GM23338 (cell line): Measurements from ENCODE around the gene WNT8B. TPM values are rescaled to one million over a fixed set of nuclear protein-coding genes. Genes with fewer than 3 reads are reported as not detected.

Source experiments
- ATAC-seq: fragments of 200-7000 bp; cut with Tn5 transposase; 3 replicates; pipeline ENCODE4 v1.9.1; 2020
- DNase-seq: peaks from one replicate; pipeline ENCODE4 v3.0.0-alpha.2; 2015; ENCODE audit warnings: low spot score
- H2AFZ ChIP-seq: fragments of 200-600 bp; sonication (generic); 2 replicates; pipeline ENCODE4 v1.8.0; 2016; ENCODE audit warnings: antibody characterized with exemption, mild to moderate bottlenecking, moderate library complexity
- H3F3A ChIP-seq: fragments of 200-600 bp; sonication (generic); replicated peaks from 2 replicates; pipeline ENCODE4 v1.8.0; 2017; ENCODE audit warnings: antibody characterized with exemption, mixed run types, low read depth
- H3K27ac ChIP-seq: fragments of 200-600 bp; sonication (generic); 2 replicates; pipeline ENCODE4 v1.6.1; 2016; ENCODE audit warnings: low read depth
- H3K27me3 ChIP-seq: fragments of 200-600 bp; sonication (generic); 2 replicates; pipeline ENCODE4 v1.8.0; 2016; ENCODE audit warnings: mild to moderate bottlenecking, mixed run types, moderate library complexity; ENCODE audit not compliant: insufficient read depth
- H3K36me3 ChIP-seq: fragments of 200-600 bp; sonication (generic); 2 replicates; pipeline ENCODE4 v1.8.0; 2016; ENCODE audit warnings: mild to moderate bottlenecking; ENCODE audit not compliant: insufficient read depth
- H3K4me1 ChIP-seq: fragments of 200-600 bp; sonication (generic); 2 replicates; pipeline ENCODE4 v1.8.0; 2016; ENCODE audit warnings: mild to moderate bottlenecking, moderate library complexity; ENCODE audit not compliant: insufficient read depth
- H3K4me2 ChIP-seq: fragments of 200-600 bp; sonication (generic); 2 replicates; pipeline ENCODE4 v1.7.1; 2017; ENCODE audit warnings: mixed run types
- H3K4me3 ChIP-seq: fragments of 200-600 bp; sonication (generic); 2 replicates; pipeline ENCODE4 v1.6.1; 2016; ENCODE audit warnings: mixed run types
- H3K79me2 ChIP-seq: fragments of 200-600 bp; sonication (generic); replicated peaks from 2 replicates; pipeline ENCODE4 v1.8.0; 2017; ENCODE audit warnings: mild to moderate bottlenecking; ENCODE audit not compliant: insufficient read depth
- H3K9me2 ChIP-seq: fragments of 200-600 bp; sonication (generic); 2 replicates; pipeline ENCODE4 v1.8.0; 2017; ENCODE audit not compliant: insufficient read depth
- H4K20me1 ChIP-seq: fragments of 200-600 bp; sonication (generic); replicated peaks from 2 replicates; pipeline ENCODE4 v1.8.0; 2017; ENCODE audit warnings: mild to moderate bottlenecking; ENCODE audit not compliant: insufficient read depth
- H3K27ac Mint-ChIP-seq: 2 replicates; pipeline ENCODE4 v1.8.0; 2020; ENCODE audit warnings: inconsistent platforms, mild to moderate bottlenecking, moderate library complexity, mixed read lengths
- H3K27me3 Mint-ChIP-seq: 3 replicates; pipeline ENCODE4 v1.8.0; 2022; ENCODE audit warnings: low read depth, mild to moderate bottlenecking, moderate library complexity, mixed read lengths, inconsistent platforms; ENCODE audit not compliant: insufficient read depth, poor library complexity
- H3K36me3 Mint-ChIP-seq: 3 replicates; pipeline ENCODE4 v1.8.0; 2021; ENCODE audit warnings: low read depth, mild to moderate bottlenecking, inconsistent platforms, moderate library complexity, mixed read lengths
- H3K4me1 Mint-ChIP-seq: 3 replicates; pipeline ENCODE4 v1.8.0; 2020; ENCODE audit warnings: mild to moderate bottlenecking, inconsistent platforms, mixed read lengths
- H3K4me3 Mint-ChIP-seq: 3 replicates; pipeline ENCODE4 v1.8.0; 2021; ENCODE audit warnings: moderate library complexity, mild to moderate bottlenecking, inconsistent platforms, mixed read lengths
- H3K9me3 Mint-ChIP-seq: 3 replicates; pipeline ENCODE4 v1.8.0; 2020; ENCODE audit warnings: moderate library complexity, mild to moderate bottlenecking, inconsistent platforms, mixed read lengths
- CREB1 ChIP-seq: fragments of 250-450 bp; sonication (Bioruptor Pico); IDR thresholded peaks from 2 replicates; pipeline ENCODE4 v1.5.0; 2020; ENCODE audit warnings: low read depth, mild to moderate bottlenecking, moderate library complexity
- JUNB ChIP-seq: IDR thresholded peaks from one replicate; pipeline ENCODE4 v1.6.1; 2016; ENCODE audit warnings: antibody characterized with exemption; ENCODE audit not compliant: unreplicated experiment
- NANOG ChIP-seq: IDR thresholded peaks from 2 replicates; pipeline ENCODE4 v1.6.1; 2016; ENCODE audit warnings: antibody characterized with exemption, borderline replicate concordance
- POLR2AphosphoS5 ChIP-seq: IDR thresholded peaks from 2 replicates; pipeline ENCODE4 v1.6.1; 2016; ENCODE audit warnings: antibody characterized with exemption, low read depth
- polyA plus RNA-seq: library from polyadenylated mRNA; unstranded; fragments of >200 nt; fragmentation: Nextera tagmentation; extraction: Ambion mirVana; gene quantifications from 2 replicates; pipeline ENCODE4 v1.2.1, GENCODE V29; 2016
- total RNA-seq: library from RNA; depleted of rRNA; stranded (reverse); fragments of >200 nt; shearing (Covaris generic); gene quantifications from 2 replicates; pipeline ENCODE4 v1.2.3, GENCODE V29; 2014
- TF ChIP-seq, protein P1 (sequence below), 2 experiments: fragments of 200-600 bp in 1 of 2; sonication (generic) in 1 of 2; conservative IDR thresholded peaks; 2 replicates each; pipeline versions ENCODE4 v1.5.1 to v1.6.1; 2016 to 2017; ENCODE audit warnings: antibody characterized with exemption in 2 of 2, low read depth in 2 of 2, mild to moderate bottlenecking in 2 of 2, moderate library complexity in 1 of 2

WNT8B gene
- total and polyA plus RNA-seq, 2 experiments from 2014 or later = 0.74 to 1.3 TPM

DNA sequence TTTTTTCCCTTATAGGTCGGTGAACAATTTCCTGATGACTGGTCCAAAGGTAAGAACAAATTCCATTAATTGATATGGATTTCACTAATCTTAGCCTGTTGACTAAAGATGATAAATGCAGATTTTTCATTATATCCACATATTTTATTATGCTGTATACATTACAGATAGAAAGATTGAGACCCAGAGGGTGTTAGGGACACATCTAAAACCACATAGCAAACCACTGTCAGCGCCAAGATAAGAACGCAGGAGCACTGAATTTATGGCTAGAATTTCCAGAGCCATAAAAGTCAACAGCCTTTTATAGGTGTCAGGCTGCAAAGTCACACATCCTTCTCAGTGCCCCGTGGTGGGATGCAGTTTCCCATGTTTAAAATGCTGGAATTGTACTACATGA, 16.2 kb downstream of the WNT8B start (continued):
- TF ChIP-seq, protein P1, sequence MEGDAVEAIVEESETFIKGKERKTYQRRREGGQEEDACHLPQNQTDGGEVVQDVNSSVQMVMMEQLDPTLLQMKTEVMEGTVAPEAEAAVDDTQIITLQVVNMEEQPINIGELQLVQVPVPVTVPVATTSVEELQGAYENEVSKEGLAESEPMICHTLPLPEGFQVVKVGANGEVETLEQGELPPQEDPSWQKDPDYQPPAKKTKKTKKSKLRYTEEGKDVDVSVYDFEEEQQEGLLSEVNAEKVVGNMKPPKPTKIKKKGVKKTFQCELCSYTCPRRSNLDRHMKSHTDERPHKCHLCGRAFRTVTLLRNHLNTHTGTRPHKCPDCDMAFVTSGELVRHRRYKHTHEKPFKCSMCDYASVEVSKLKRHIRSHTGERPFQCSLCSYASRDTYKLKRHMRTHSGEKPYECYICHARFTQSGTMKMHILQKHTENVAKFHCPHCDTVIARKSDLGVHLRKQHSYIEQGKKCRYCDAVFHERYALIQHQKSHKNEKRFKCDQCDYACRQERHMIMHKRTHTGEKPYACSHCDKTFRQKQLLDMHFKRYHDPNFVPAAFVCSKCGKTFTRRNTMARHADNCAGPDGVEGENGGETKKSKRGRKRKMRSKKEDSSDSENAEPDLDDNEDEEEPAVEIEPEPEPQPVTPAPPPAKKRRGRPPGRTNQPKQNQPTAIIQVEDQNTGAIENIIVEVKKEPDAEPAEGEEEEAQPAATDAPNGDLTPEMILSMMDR (conservative IDR thresholded peaks at IDR 0.05; ENCODE audit: low read depth in 2 of 2) = no peak
- no peak for TF ChIP-seq CREB1 (CRISPR knock-in tag)
- TF ChIP-seq JUNB = no peak

DNA sequence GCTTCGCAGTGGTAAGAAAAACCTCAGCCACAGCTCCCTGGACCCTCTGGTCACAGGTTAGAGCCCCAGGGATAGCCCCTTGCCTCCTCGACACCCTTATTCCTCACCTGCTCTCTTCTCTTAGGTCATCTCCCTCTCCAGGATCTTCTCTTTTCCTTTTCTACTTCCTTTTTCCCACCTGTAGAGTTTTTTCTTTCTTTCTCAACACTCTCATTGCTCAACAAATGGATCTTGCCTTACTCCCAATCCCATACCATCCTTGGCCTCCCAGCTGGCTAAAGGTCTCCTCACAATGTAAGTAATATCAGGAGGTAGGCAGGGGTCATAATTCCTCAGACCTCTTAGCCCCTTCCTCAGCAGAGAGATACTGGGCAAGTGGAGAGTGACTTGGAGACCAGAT, 17.2 kb downstream of the WNT8B start:
- no peaks in the 10 kb centered on the region for H3K9me2 ChIP-seq
- Mint-ChIP-seq H3K27ac (no peak overlapping the region), H3K4me3 (no peak overlapping the region; the same call in 2 of the 3 replicates), H3K27me3 (peaks cover 67% of the 10 kb centered on the region), H3K36me3 (peaks cover 3% of the 10 kb centered on the region; the same call in 1 of the 3 replicates), H3K4me1 (peaks cover 19% of the 10 kb centered on the region), H3K9me3 (no peaks in the 10 kb centered on the region; the same call in 2 of the 3 replicates)
- no peaks in the 10 kb centered on the region for H3K79me2 ChIP-seq
- no peak for DNase-seq
- H3K36me3 ChIP-seq = peaks cover 3% of the 10 kb centered on the region; the same call in 1 of the 2 replicates
- H3K4me3 ChIP-seq = no peak overlapping the region
- no peak overlapping the region for H3K27ac ChIP-seq
- ATAC-seq = no peak
- H3F3A ChIP-seq = peaks cover 5% of the 10 kb centered on the region
- TF ChIP-seq NANOG = no peak
- peaks cover 69% of the 10 kb centered on the region for H3K27me3 ChIP-seq
- 0 out of 2 replicates have a peak, but pooled peaks cover 8% of the 10 kb centered on the region for H4K20me1 ChIP-seq
- H3K4me1 ChIP-seq = peaks cover 21% of the 10 kb centered on the region
- H3K4me2 ChIP-seq = no peak overlapping the region
- H2AFZ ChIP-seq = no peak overlapping the region

DNA sequence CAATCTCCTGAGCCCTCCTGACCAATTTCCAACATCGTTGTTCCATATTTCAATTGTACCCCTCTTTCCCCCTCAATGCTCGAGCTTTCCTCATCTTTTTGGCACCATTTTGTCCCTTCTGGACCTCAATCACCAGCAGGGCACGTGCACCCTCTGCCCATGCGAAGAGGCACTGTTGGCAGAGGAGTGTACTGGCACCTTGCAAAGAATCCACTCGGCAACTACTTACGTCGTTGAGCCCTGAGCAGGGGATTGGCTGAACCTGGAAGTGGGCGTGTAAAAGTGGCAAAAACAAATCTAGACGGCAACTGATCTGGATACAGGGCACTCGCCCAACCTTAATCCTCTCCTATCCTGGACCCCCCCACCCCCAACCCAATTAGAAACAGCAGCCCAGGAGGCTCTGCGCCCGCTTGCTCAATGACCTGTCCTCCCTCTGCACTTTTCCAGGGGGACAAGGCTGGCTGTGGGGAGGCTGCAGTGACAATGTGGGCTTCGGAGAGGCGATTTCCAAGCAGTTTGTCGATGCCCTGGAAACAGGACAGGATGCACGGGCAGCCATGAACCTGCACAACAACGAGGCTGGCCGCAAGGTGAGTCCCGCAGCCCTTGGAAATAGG, 18.8 kb downstream of the WNT8B start:
- Histone ChIP-seq H3K27me3 (peaks cover 79% of the 10 kb centered on the region), H3K4me2 (peak overlapping the region; percentile 86), H3K79me2 (no peaks in the 10 kb centered on the region), H3F3A (peaks cover 7% of the 10 kb centered on the region), H3K4me1 (peaks cover 33% of the 10 kb centered on the region), H3K27ac (no peak overlapping the region), H3K36me3 (peaks cover 3% of the 10 kb centered on the region; the same call in 1 of the 2 replicates), H2AFZ (peak overlapping the region; percentile 84), H4K20me1 (0 out of 2 replicates have a peak, but pooled peaks cover 8% of the 10 kb centered on the region), H3K9me2 (no peaks in the 10 kb centered on the region), H3K4me3 (peak overlapping the region; percentile 86)
- Mint-ChIP-seq H3K36me3 (peaks cover 3% of the 10 kb centered on the region; the same call in 1 of the 3 replicates), H3K27ac (no peak overlapping the region), H3K27me3 (peaks cover 80% of the 10 kb centered on the region), H3K4me1 (peaks cover 35% of the 10 kb centered on the region), H3K9me3 (no peaks in the 10 kb centered on the region; the same call in 2 of the 3 replicates), H3K4me3 (peak overlapping the region; percentile 74)
- DNase-seq = peak; percentile 92
- ATAC-seq = peak; percentile 69
- peak; percentile 94 for TF ChIP-seq CREB1 (CRISPR knock-in tag)
- TF ChIP-seq POLR2AphosphoS5 = no peak
